Measurements from ENCODE around the gene MARCKSL1. TPM values are rescaled to one million over a fixed set of nuclear protein-coding genes. Genes with fewer than 3 reads are reported as not detected.

The MARCKSL1 gene
- total RNA-seq, 2 donors from 2014 or later, result 484 to 543 TPM

DNA sequence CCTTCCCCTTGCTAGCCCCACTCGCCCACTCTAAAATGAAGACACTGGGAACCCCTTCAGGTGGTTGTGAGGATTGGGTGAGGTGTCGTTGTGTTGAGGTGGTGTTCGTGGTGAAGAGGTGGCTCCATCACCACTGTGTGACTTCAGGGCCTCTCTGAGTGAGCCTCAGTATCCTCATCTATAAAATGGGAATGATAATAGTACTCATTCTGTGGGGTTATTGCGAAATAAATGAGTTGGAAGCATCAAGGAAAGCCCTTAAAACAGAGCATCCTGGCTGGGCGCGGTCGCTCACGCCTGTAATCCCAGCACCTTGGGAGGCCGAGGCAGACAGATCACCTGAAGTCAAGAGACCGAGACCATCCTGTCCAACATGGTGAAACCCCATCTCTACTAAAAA, 6.7 kb upstream of the MARCKSL1 start:
- no peaks in the 10 kb centered on the region for H3K9me3 Mint-ChIP-seq
- Histone ChIP-seq H3K27ac (ENCODE audit: low read depth, low read length) (no peak overlapping the region), H3K9me3 (ENCODE audit: control insufficient read depth, low read length) (no peaks in the 10 kb centered on the region), H3K36me3 (ENCODE audit: control insufficient read depth, insufficient read depth, low read length) (no peaks in the 10 kb centered on the region), H3K27me3 (ENCODE audit: control insufficient read depth, insufficient read depth, low read length, poor library complexity, severe bottlenecking) (no peaks in the 10 kb centered on the region), H3K4me1 (ENCODE audit: control insufficient read depth, insufficient read depth, low read length) (no peaks in the 10 kb centered on the region), H3K9ac (ENCODE audit: extremely low read depth, low read length, poor library complexity, severe bottlenecking) (no peak overlapping the region), H3K4me3 (ENCODE audit: low read length) (no peak overlapping the region)
- H3K4me1 Mint-ChIP-seq, result peaks cover 8% of the 10 kb centered on the region
- H3K27me3 Mint-ChIP-seq (ENCODE audit: insufficient read depth), result peaks cover 30% of the 10 kb centered on the region
- no peak overlapping the region for H3K4me3 Mint-ChIP-seq
- no peak overlapping the region for H3K27ac Mint-ChIP-seq
- 95 to 100% methylated on average over 8 to 10 of the region's 10 CpGs for WGBS, 2 experiments (ENCODE audit: insufficient coverage in 1 of 2, insufficient read length in 1 of 2)
- no peak for DNase-seq
- TF ChIP-seq, protein P1, sequence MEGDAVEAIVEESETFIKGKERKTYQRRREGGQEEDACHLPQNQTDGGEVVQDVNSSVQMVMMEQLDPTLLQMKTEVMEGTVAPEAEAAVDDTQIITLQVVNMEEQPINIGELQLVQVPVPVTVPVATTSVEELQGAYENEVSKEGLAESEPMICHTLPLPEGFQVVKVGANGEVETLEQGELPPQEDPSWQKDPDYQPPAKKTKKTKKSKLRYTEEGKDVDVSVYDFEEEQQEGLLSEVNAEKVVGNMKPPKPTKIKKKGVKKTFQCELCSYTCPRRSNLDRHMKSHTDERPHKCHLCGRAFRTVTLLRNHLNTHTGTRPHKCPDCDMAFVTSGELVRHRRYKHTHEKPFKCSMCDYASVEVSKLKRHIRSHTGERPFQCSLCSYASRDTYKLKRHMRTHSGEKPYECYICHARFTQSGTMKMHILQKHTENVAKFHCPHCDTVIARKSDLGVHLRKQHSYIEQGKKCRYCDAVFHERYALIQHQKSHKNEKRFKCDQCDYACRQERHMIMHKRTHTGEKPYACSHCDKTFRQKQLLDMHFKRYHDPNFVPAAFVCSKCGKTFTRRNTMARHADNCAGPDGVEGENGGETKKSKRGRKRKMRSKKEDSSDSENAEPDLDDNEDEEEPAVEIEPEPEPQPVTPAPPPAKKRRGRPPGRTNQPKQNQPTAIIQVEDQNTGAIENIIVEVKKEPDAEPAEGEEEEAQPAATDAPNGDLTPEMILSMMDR (conservative IDR thresholded peaks at IDR 0.05), result no peak
- H3K36me3 Mint-ChIP-seq (ENCODE audit: low read depth), result no peaks in the 10 kb centered on the region

DNA sequence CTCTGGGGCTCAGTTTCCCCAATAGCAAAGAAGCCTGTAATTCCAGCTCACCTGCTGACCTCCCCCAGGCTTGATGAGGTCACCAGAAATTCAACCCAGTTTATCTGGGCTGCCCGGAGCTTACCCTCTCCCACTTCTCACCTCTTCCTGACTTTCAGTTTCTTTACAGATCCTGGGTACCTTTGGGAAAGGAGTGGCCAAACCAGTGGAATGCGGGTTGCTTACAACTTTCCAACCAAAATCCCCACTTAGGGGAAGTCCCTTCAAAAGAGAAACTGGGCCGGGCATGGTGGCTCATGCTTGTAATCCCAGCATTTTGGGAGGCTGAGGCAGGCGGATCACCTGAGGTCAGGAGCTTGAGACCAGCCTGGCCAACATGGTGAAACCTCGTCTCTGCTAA, 5.9 kb upstream of the MARCKSL1 start:
- Histone ChIP-seq H3K36me3 (ENCODE audit: control insufficient read depth, insufficient read depth, low read length) (no peaks in the 10 kb centered on the region), H3K27me3 (ENCODE audit: control insufficient read depth, insufficient read depth, low read length, poor library complexity, severe bottlenecking) (peaks cover 4% of the 10 kb centered on the region), H3K4me1 (ENCODE audit: control insufficient read depth, insufficient read depth, low read length) (no peaks in the 10 kb centered on the region), H3K27ac (ENCODE audit: low read depth, low read length) (no peak overlapping the region), H3K9me3 (ENCODE audit: control insufficient read depth, low read length) (no peaks in the 10 kb centered on the region), H3K9ac (ENCODE audit: extremely low read depth, low read length, poor library complexity, severe bottlenecking) (no peak overlapping the region), H3K4me3 (ENCODE audit: low read length) (no peak overlapping the region)
- 77 to 80% methylated on average over 5 of the region's 5 CpGs for WGBS, 2 experiments (ENCODE audit: insufficient coverage in 1 of 2, insufficient read length in 1 of 2)
- TF ChIP-seq, protein P1 (conservative IDR thresholded peaks at IDR 0.05), result no peak
- Mint-ChIP-seq H3K27ac (no peak overlapping the region), H3K4me1 (peaks cover 9% of the 10 kb centered on the region), H3K36me3 (ENCODE audit: low read depth) (no peaks in the 10 kb centered on the region), H3K9me3 (no peaks in the 10 kb centered on the region), H3K4me3 (no peak overlapping the region), H3K27me3 (ENCODE audit: insufficient read depth) (peaks cover 35% of the 10 kb centered on the region)
- no peak for DNase-seq

DNA sequence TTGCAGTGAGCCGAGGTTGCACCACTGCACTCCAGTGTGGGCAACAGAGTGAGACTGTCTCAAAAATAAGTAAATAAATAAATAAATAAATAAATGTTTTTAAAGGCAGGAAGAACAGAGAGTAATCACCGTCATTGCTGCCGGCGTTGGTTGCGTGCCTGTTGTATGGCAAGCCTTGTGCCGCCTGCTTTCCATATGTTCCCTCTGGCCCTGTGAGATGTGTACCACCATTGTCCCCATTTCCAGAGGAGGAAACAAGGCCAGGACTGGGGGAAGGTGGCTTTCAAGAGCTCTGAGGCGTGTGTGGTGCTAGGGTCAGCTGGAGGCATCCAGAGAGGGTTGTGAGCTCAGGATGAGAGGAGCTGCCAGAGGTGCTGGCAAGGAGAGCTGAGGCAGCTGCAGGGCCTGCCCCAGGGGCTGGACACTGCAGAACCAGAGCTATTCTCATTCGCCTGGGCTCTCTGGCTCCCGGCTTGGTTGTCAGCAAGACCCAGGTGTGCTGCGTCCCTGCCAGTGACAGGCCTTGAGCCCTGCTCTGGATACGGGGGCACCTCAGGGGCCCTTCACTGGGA, 5.2 kb upstream of the MARCKSL1 start:
- H3K27me3 ChIP-seq (ENCODE audit: control insufficient read depth, insufficient read depth, low read length, poor library complexity, severe bottlenecking), result peaks cover 9% of the 10 kb centered on the region
- no peaks in the 10 kb centered on the region for H3K4me1 ChIP-seq (ENCODE audit: control insufficient read depth, insufficient read depth, low read length)
- H3K9me3 Mint-ChIP-seq, result no peaks in the 10 kb centered on the region
- no peaks in the 10 kb centered on the region for H3K9me3 ChIP-seq (ENCODE audit: control insufficient read depth, low read length)
- H3K27ac Mint-ChIP-seq, result no peak overlapping the region
- TF ChIP-seq, protein P1 (conservative IDR thresholded peaks at IDR 0.05), result no peak
- DNase-seq, result no peak
- 93 to 96% methylated on average over 7 to 11 of the region's 11 CpGs for WGBS, 2 experiments (ENCODE audit: insufficient coverage in 1 of 2, insufficient read length in 1 of 2)
- no peak overlapping the region for H3K4me3 ChIP-seq (ENCODE audit: low read length)
- H3K27ac ChIP-seq (ENCODE audit: low read depth, low read length), result no peak overlapping the region
- H3K9ac ChIP-seq (ENCODE audit: extremely low read depth, low read length, poor library complexity, severe bottlenecking), result no peak overlapping the region
- no peaks in the 10 kb centered on the region for H3K36me3 Mint-ChIP-seq (ENCODE audit: low read depth)
- H3K27me3 Mint-ChIP-seq (ENCODE audit: insufficient read depth), result peaks cover 33% of the 10 kb centered on the region
- peaks cover 9% of the 10 kb centered on the region for H3K4me1 Mint-ChIP-seq
- no peak overlapping the region for H3K4me3 Mint-ChIP-seq
- no peaks in the 10 kb centered on the region for H3K36me3 ChIP-seq (ENCODE audit: control insufficient read depth, insufficient read depth, low read length)

All from endodermal cell (in vitro differentiated cells).